Activated CD4-positive, alpha-beta T cell treated with anti-CD3 and anti-CD28 coated beads for 24 hours (primary cell): ENCODE measurements around the gene ABCE1.

Experiments used
- DNase-seq, 2 donors: peaks; one replicate each; pipeline ENCODE4 v3.0.0-alpha.2; 2020; ENCODE audit warnings: low read depth in 2 of 2

The ABCE1 gene

DNA sequence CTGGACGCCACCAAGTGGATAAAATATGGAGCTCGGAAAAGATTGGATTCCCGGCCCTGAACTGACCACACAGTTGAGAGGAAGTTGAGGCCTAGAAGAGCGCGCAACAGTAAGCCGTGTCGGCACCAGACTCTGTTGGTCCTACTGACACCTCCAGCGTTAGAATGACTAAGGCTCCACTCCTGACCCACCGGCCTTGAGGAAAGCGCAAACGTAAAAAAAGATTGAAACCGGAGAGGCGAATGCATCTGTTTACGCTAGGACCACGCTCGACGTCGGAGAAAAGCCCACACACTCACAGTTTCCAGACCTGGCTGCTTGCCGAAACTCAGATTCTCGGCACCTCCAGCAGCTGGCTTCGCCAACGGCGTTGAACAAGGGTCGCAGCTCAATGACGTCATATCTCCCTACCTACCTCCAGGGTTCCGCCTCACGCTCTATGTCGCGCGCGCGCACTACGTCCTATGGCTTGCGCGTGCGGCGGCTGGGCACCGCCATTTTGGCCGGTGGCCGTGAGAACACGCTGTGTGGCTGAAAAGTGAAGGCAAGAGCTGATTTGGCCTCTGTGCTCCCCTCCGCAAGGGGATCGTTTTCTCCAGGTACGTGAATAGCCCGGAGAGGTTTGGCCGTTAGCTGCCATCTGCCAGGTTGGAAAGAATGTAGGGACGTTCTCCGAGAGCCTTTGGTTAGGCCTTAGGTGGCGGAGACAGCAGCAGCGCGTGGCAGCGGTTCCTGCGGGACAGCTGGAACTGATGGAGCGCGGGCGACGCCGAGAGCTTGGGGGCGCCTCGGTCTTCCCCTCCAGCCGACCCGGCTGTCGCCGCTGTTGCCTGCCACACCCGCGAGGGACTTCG, at the start of gene ABCE1, which contains the start of gene ANAPC10:
Gene ABCE1 (plus strand): TSS at position 491 of the 854 bp plus-strand sequence. CDS start 6,102 bp downstream, outside the sequence.
Gene ANAPC10 (minus strand): TSS at position 376 of the 854 bp plus-strand sequence. CDS start 2,097 bp downstream, outside the sequence.
- DNase-seq, result peak; percentile 91 to 95

- DNase-seq, result no peak
These were observed 49.3 kb upstream of the ABCE1 start for GRCh38 chr4:145048817-145049216.

DNA sequence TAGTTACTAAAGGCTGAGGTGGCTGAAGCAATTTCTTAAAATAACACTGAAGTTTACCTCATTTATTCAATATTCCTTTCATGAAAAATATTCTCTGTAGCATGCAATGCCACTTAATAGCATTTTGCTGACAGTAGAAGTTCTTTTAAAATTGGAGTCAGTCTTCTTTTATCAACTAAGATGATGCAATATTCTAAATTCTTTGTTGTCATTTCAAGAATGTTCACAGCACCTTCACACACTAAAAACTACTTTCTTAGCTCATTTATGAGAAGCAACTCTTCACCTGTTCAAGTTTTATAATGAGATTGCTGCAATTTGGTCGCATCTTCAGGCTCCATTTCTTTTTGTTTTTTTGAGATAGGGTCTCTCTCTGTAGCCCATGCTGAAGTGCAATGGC, 48.9 kb upstream of the ABCE1 start:
- DNase-seq, result no peak

DNA sequence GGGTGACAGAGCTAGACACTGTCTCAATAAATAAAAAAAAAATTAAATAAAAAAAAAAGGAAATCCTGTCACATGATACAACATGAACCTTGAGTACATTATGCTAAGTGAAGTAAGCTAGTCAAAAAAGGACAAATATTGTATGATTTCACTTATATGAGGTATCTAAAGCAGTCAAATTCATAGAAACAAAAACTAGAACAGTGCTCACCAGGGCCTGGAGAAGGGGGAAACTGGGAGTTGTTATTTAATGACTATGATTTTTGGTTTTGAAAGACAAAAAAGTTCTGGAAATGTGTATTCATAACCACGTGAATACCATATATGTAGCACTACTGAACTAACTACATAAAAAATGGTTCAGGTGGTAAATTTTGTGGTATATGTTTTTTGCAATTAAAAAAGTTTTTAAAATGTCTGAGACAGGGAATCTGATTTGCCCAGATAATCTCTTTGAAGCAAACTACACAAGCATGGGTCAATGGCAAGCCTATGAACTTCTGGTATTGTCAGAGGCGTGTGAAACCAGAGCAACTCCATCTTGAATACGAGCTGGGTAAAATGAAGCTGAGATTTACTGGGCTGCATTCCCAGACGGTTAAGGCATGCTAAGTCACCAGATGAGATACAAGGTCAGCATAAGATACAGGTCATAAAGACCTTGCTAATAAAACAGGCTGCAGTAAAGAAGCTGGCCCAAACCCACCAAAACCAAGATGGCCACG, 42.4 kb upstream of the ABCE1 start:
- no peak for DNase-seq

DNA sequence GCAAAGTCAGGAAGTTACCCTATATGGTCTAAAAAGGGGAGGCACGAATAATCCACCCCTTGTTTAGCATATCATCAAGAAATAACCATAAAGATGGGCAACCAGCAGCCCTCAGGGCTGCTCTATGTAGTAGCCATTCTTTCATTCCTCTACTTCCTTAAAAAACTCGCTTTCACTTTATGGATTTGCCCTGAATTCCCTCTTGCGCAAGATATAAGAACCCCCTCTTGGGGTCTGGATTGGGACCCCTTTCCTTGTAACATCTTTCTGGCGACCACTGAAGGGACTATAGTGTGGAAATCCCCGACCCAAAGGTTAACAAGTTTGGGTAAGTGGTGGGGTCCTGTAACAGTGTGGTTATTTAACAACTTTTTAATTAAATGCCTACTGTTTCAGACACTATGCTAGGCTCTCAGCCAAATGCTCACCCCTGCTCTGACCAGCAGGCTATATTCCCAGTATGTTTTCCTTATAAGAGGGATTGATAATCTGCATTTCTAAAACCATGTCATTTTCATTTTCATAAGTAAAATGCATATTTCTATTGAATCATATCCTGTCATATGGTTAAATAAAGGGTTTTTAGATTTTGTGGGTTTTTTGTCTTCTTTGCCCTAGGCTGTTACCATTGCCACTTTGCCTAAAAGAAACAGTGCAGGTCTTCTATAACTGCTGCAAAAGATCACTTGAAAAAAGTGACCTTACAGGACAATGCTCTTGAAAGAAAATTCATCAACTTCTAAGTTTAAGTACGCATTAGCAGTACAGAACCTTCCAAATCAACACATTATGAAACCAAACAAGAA, 41.6 kb upstream of the ABCE1 start:
- DNase-seq, result no peak

DNA sequence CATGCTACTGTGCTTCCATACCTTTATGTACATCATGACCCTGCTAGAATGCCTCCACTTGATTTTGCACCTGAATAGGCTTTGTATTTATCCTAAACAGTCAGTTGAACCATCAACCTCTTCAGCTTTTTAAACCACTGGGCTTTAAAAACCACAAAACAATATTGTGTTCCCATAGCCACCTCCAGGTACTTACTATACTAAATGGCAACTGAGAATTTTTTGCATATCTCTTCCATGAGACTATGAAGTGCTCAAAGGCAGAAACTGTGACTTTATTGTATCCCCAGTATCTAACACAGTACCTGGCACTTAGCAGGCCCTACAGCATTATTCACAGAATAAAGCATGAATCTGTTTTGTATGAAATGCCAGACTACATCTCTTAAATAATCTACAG, 39.9 kb upstream of the ABCE1 start:
- DNase-seq, result no peak

GRCh38 chr4:145061318-145061920, 36.7 kb upstream of the ABCE1 start:
- DNase-seq, result no peak

DNA sequence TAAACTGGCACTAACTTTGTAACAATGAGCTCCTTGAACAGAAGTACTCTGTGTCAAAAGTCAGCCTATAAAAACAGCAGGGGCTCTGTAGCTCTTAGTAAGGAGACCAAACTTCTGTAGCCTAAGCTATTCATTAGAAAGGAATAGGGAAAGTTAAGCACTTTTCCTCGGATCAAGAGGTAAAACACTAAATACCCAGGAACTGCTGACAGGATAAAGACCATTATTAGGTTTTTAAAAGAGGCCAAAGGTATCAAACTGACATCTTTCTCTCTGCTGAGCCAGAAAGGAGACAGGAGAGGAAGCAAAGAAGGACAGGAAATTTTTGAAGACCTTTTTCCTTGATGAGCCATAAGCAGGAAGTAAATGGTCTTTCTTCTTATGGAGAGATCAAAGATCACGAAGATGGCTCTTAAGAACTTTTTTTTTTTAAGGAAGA, 32.0 kb upstream of the ABCE1 start:
- no peak for DNase-seq

DNA sequence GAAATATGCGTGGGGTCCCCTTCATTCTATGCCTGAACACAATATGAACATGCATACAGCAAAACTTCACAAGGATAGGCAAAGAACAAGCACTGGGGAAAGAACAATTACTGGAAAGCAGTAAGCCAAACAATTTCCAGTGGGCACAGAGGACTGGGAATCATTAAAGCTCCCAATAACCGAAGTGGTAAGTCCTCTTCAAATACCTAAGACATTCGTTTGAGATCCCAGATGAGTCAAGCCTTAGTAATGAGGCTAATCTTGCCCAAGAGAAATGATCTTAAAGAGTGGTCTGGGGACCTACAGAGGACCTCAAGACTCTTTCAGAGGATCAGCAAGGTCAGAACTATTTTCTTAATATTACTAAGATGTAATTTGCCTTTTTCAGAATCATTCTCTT, 28.8 kb upstream of the ABCE1 start:
- DNase-seq, result no peak

- no peak for DNase-seq
These were observed 26.6 kb upstream of the ABCE1 start for GRCh38 chr4:145071560-145071959.

DNA sequence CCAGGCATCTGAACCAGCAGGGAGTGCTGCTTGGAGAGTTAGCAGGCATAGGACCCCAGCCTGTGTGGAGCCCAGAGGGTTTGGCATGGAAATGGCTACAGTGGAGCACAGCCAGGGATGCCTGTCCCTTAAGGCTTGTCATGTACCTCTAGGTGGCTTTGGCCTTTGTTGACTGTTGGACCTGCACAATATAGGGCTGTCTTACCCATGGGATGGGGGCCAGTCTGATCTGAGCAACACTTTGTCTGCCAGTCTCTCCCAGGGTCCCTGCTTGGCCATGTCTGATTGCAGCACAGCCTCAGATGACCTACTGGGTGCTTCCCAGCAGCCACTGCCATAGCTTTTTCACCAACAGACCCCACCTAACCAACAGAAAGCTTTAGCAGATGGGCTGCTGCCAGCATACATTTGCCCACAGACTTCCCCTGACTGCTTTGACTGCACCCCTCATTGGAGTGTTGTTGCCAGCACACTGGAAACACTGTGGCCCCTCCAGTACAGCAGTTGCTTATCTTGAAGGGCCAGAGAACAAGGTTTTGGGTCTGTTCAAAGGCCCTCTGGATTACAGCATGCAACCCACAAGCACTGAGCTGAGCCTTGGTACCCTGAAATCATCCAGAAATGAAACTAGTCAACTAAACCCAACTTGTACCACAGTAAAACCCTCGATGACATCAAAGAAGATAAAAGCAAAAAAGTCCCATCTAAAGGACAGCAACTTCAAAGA, 22.2 kb upstream of the ABCE1 start:
- no peak for DNase-seq

- no peak for DNase-seq
These were observed 21.6 kb upstream of the ABCE1 start for GRCh38 chr4:145076469-145076855.

DNA sequence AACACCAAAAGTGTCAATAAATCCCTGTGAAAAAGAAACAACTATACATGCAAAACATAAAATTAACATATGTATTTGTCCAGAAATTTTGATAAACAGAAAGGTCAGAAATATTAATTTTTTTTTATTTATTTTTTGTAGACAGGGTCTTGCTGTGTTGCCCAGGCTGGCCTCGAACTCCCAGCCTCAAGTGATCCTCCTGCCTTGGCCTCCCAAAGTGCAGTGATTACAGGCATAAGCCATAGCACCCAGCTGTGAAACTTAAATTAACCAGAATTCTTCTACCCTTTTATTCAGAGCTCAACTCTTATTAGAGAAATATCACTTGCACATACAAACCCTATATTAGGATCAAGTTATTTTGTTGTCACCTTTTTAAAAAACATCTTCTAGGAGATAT, 16.4 kb upstream of the ABCE1 start:
- DNase-seq, result no peak

DNA sequence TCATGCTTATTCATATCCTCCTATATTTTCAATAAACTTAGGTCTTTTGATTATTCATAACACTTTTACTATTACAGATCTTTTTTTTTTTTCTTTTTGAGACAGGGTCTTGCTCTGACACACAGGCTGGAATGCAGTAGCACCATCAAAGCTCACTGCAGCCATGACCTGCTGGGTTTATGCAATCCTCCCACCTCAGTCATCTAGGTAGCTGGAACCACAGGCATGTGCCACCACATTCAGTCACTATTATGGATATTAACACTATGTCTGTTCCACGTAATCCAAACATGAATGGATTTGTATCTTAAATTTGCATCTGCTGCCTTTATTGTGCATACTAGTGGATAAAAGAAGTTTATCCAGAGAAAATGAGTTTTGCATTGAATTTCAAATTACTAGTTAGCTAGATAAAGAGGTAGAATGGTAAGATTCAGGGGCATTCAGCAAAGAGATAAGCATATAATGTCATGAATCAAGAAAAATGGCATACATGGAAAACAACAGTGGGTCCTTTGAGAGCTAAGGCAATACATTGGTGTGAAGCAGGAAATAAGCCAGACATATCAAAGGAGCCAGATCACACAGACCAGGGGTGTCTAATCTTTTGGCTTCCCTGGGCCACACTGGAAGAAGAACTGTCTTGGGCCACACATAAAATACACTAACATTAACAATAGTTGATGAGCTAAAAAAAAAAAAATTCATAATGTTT, 14.1 kb upstream of the ABCE1 start:
- DNase-seq, result no peak

DNA sequence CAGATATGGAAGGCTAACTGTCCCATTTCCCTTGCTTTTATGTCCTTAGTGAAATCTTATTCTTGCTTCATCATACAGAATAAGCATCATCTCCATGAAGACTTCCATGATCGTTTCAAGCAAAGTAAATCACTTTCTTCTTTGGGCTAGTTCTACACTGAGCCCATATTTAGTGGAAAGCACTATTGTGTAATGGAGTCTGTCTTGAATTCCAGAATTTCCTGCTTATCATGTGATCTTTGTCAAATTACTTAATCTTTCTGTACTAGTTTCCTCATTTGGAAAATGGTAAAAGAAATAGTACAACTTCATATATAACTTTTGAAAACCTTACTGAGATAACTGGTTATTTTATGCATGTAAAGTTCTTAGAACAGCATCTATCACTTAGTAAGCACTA, 7.7 kb upstream of the ABCE1 start:
- no peak for DNase-seq

GRCh38 chr4:145093638-145094037, 4.5 kb upstream of the ABCE1 start:
- no peak for DNase-seq

GRCh38 chr4:145097331-145097820, 735 bp upstream of the ABCE1 start:
- DNase-seq, result no peak

DNA sequence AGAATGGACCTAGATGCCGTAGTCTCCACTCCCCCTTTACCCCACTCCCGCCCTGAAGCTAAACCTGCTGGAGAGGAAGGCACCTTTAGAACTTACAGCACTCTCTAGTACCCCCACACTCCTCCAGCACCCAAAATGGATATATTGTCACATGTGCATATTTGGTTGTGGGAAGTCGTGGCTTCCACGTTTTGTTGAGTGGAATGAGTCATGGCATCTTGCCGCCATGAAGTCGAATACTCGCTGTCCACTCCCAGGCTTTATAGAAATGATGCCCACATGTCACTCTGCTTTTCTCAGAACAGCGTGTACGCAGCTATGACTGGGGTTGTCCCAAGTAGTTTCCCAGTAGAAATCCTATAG, 545 bp downstream of the ABCE1 start:
- peak; percentile 9 to 16 for DNase-seq

- no peak for DNase-seq
These were observed 1.5 kb downstream of the ABCE1 start for GRCh38 chr4:145099653-145100052.

- no peak for DNase-seq
These were observed 3.0 kb downstream of the ABCE1 start for GRCh38 chr4:145101091-145101490.
